ENCODE results near the gene TSN.
A peak's percentile ranks its signal among the peaks of the same experiment; 100 is the strongest.
"Not testable (repeated sequence)": the region's sequence is repeated elsewhere in the genome, so short reads cannot be mapped to it uniquely, and the experiment has no call there.

The TSN gene

DNA sequence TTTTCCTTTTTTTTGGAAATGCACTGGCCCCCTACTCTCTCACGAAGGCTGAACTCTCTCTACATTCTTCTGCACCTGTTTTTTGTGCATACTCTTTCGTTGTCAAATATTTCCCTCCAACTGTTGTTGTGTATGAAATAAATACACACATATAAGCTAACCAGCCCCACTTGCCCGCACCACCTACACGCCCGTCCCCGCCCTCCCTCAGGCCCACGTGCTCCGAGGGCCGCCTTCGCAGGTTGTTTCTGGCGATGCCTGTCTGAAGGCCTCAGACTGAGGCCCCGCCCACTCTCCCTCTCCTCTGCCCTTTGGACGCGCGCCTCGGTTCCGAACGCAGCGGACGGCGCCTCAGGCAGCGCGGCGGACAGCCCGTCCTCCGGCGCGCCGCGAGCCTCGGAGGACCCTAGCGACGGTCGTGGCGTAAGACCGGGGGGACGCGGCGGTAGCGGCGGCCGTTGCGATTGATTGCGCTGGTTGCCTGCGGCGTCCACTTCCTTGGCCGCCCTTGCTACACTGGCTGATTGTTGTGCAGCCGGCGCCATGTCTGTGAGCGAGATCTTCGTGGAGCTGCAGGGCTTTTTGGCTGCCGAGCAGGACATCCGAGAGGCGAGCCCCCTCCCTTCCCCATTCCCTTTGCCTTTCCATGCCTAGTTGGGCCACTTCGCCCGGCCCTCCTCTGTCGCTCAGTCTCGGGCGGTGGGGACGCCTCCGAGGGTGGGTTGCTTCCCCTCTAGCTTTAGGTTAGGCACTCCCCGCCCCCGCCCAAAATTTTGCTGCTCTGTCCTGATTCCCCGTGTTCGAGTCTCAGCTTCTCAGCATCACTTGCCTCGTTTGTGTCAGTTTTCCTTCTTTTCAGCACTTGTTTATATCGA lies at the start of gene TSN:
Gene TSN (plus strand): TSS at position 415 of the 875 bp plus-strand sequence. CDS start 129 bp downstream, at position 544.
- peak; percentile 97 for DNase-seq

- no peak for DNase-seq
Measured at GRCh38 chr2:121705958-121706357, 49.5 kb upstream of the TSN start.

DNA sequence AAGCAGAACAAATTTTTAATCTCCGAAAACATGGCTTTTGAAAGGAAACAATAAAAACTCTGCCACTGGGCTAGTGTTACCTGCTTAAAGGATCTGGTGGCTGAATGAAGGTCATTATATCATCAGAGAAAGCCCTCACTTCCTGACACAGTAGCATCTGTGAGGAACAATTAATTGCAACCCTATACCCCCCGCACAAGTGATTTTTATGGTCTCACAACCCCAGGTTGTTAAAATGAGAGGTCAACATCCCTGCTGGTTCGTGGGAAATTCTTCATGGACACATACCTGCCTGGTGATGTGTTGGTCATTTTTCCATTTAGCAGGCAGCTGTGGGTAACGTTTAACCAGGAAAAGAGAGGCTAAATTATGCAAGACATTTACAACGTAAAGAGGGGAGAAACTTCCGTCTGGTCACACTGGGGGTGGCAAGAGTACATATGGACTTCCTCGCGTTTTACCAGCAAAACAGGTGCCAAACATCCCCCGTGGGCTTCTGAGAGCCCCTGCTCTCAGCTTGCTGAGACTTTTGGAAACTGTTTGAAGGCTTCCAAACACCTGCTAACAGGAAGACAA lies 48.0 kb upstream of the TSN start:
- no peak for DNase-seq

- DNase-seq, result no peak
Measured at GRCh38 chr2:121707920-121708361, 47.5 kb upstream of the TSN start.

DNA sequence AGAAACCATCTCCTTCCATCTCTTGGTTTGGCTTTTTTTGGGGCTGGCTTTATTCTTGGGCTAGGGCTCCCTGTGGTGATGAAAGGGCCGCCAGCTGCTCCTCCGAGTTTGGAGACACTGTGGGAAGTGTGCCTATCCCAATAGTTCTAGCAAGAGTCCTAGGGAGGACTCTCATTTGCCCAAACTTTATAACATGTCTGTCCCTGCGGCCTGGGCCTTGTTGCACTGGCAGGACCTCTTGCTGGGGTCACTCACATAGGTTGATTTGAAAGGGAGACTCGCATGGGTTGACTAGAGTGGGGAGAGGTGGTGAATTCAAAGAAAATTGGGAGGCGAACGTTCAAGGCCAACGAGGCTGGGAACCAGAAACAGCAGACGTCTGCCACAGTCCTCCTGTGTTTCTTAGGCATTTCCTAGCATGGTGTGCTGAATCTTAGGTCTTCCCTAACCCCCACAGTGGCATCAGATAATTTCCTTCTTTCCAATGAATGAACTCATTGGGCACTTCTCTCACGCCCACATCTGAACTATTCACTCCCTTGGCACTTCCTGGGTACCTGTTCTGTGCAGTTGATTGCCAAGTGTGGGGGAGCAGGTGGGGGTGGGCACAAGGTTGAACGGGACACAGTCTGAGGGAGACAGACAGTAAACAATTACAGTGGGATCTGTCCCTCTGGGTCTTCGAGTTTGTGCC lies 45.5 kb upstream of the TSN start:
- DNase-seq, result no peak

- DNase-seq, result no peak
Measured at GRCh38 chr2:121710470-121711170, 44.8 kb upstream of the TSN start.

GRCh38 chr2:121711481-121711880 lies 44.0 kb upstream of the TSN start:
- DNase-seq, result not testable (repeated sequence)

- DNase-seq, result no peak
Measured at GRCh38 chr2:121716126-121716525, 39.3 kb upstream of the TSN start.

GRCh38 chr2:121717529-121717928 lies 37.9 kb upstream of the TSN start:
- DNase-seq, result no peak

DNA sequence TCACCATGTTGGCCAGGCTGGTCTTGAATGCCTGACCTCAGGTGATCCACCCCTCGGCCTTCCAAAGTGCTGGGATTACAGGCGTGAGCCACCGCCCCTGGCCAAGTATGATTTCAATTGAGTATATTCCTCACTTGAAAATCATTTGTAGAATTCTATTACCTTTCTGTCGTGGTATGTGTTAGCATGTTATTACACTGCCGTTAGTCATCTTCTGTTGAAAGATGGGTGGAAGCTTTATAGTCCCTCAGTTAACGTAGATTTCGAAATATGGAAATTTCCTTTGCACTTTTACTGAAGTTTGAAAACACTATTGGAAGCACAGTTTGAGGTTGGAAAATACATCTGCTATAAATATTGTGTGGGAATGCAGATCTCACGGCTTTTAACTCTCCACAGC lies 33.5 kb upstream of the TSN start:
- no peak for DNase-seq

DNA sequence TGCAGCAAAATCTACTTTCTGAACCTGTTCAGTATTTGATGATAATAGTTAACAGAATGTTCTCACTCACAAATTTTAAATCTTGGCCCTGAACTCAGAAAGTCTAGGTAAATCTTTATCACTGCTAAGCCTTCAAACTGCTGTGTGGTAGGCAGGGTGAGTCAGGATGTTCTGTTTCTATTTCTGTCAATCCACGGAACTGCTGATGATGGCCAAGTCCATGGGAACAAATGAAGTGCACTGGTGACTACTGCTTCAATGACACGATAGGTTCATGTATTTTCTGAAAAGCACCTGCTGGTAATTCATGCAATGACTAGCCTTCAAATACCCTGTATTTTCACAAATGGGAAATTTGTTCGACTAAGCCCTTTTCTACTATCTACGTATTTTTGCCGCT lies 33.0 kb upstream of the TSN start:
- no peak for DNase-seq

DNA sequence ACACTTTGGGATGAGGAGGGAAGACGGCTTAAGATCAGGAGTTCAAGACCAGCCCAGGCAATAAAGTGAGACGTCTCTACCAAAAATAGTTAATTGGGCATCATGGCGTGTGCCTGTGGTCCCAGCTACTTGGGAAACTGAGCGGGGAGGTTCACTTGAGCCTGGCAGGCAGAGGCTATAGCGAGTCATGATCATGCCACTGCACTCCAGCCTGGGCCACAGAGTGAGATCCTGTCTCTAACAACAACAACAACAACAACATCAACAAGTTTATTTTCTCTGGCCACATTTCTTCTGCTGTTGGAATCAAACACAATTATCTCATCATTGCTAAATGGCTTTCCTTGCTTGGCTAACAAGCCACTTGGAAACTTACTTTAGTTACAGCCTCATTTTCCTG lies 32.1 kb upstream of the TSN start:
- no peak for DNase-seq

- DNase-seq, result no peak
Measured at GRCh38 chr2:121727332-121727731, 28.1 kb upstream of the TSN start.

DNA sequence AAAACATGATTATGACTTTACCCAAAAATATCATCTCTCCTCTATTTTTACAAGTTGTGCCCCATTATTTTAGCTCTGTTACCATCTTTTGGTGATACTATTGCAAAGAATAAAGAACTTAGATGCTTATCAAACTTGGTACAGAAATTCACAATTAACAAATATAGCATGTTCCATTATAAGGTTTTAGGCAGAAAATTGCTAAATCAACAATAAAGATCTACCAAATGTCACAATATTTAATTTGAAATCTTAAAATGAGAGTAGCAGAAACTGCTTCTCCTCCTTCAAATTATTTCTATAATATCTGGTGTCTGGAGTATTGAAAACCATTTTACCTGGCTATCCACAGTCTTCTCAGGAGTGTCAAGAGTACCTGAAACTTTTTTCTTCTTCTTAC lies 27.5 kb upstream of the TSN start:
- DNase-seq, result no peak

DNA sequence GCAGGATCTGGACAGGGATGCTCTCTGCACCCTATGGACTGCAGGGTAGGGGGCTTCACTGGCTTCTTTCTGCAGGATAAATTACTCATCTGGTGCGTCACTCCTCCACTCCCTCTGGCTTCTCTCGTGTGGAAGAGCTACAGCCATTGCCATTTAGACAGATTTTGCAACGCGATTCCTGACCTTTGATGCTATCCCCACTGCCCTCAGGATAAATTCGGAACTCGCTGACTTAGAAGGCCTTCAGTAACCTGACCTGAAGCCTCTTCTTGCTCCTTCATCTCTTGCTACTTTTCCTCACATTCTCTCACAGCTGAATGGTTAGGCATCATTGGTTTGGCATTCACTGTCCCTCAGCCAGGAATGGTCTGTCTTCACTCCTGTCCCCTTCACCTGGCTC lies 24.1 kb upstream of the TSN start:
- DNase-seq, result no peak

DNA sequence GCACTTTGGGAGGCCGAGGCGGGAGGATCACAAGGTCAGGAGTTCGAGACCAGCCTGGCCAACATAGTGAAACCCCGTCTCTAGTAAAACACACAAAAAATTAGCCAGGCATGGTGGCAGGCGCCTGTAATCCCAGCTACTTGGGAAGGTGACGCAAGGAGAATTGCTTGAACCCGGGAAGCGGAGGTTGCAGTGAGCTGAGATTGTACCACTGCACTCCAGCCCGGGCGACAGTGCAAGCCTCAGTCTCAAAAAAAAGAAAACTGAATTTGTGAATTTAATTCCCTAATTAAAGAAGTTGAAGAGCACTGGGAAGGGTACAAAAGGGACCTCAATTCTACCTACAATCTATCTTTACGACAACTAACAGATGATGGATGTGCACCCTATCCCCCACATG lies 20.9 kb upstream of the TSN start:
- peak; percentile 19 for DNase-seq

- DNase-seq, result no peak
Measured at GRCh38 chr2:121735518-121736074, 19.9 kb upstream of the TSN start.

- DNase-seq, result no peak
Measured at GRCh38 chr2:121736140-121736461, 19.4 kb upstream of the TSN start.

DNA sequence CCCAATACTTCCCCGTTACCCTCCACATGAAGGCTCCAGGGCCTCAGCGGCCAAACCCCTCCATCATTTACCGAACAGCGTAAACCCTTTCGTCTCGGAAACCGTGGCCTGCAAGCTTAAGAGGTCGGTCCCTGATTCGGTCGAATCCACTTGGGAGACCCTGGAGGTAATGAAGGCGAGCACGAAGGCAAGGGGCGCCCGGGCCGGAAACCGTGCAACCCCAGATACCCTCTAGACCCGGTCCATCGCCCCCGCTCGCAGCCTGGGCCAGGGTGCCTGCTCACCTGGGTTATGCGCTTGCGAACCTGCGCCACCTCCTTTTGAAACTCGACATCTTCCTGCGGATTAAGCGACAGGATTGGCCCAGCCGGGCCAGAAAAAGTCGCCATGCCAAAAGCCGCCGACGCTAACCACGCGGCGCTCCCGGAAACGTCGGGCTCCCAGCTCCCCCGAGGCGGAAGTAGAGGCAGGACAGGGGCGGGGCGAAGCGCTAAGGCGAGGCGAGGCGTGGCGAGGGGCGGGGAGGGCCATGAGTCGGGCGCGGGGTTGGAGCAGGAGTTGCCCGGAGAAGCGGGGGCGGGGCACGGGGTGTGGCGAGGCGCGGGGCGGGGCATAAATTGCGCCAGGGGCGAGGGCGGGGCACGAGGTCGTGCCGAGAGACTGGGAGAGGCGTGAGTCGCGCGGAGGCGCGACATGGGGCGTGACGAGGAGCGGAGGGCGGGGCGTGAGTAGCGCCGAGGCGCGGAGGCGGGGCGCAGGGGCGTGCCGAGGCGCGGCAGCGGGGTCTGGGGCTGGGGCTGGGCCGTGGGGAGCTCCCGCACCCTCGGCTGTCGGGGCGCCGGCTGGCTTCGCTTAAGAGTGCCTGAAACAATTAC lies 18.8 kb upstream of the TSN start, which contains the start of gene NIFK:
Gene NIFK (minus strand): TSS at position 414 of the 875 bp plus-strand sequence. CDS start 25 bp downstream, at position 389.
- peak; percentile 100 for DNase-seq

DNA sequence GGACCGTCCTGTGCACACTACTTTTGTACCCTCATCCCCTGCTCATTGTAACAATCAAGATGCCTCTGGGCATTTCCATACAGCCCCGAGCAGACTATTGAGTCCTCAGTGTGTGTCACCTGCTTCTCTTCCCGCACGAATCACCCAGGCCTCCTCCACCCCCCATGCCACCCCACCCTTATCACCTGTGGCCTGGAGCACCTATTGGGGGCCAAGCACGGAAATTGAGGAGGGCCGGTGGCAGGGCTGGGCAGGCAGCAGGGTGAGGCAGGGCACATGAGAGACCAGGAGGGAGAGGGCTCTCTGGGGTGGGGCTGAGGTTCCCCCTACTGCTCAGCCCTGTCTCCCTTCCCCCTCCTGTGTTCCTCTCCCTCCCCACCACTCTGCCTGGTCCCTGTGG lies 14.5 kb upstream of the TSN start:
- no peak for DNase-seq

DNA sequence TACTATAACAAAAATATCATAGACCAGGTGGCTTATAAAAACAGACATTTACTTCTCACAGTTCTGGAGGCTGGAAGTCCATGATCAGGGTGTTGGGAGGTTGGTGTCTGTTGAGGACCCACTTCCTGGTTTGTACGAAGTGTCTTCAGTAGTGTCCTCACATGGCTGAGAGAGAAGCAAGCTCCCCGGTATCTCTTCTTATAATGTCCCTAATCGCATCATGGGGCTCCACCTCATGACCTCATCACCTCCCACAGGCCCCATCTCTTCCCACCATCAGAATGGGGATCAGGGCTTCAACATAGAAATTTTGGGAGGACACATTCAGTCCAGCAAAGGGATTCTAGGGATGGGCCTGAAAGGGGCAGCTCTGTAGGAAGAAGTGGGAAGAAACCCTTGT lies 14.0 kb upstream of the TSN start:
- no peak for DNase-seq

DNA sequence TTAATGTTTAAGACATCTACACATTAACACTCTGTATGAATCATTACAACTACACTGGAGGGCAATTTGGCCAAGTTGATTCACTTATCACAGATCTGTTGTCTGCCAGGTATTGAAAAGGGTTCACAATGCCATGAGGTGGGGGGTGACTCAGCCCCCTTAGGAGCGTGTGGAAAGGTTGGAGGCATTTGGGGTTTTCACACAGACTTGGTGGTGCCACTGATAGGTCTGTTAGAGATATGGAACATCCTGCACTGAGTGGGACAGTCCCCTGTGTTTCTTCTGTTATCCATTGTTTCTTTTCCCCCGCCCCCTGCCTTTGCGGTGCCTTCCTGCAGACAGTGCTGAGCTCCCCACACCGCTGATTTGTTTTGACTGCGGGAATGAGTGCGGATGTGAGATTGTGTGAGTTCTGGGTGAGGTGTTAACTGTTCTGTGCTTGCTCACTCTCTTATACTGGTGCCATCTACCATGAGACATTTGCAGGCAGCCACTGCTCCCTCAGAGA lies 9.3 kb upstream of the TSN start:
- no peak for DNase-seq
